ENCODE data around the gene ITGA5. TPM values are rescaled to one million over a fixed set of nuclear protein-coding genes. Genes with fewer than 3 reads are reported as not detected.

Gene ITGA5
- total and polyA plus RNA-seq, 9 of the 15 experiments (the other 6 are each of a cell fraction or from before 2014, with no cell fraction given): 9.1 to 82.1 (median 47.4) TPM

- TF ChIP-seq ERF (CRISPR knock-in tag; IDR thresholded peaks at IDR 0.05): no peak
- TF ChIP-seq YBX1 (IDR thresholded peaks at IDR 0.05): no peak
- TF ChIP-seq, protein P1, sequence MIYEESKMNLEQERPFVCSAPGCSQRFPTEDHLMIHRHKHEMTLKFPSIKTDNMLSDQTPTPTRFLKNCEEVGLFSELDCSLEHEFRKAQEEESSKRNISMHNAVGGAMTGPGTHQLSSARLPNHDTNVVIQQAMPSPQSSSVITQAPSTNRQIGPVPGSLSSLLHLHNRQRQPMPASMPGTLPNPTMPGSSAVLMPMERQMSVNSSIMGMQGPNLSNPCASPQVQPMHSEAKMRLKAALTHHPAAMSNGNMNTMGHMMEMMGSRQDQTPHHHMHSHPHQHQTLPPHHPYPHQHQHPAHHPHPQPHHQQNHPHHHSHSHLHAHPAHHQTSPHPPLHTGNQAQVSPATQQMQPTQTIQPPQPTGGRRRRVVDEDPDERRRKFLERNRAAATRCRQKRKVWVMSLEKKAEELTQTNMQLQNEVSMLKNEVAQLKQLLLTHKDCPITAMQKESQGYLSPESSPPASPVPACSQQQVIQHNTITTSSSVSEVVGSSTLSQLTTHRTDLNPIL (CRISPR knock-in tag; IDR thresholded peaks at IDR 0.05): no peak
- TF ChIP-seq FOXK2 (conservative IDR thresholded peaks at IDR 0.05 in 1 of 2, IDR thresholded peaks at IDR 0.05 in 1 of 2; ENCODE audit: low read depth in 2 of 2): no peak
- no peak for TF ChIP-seq SAFB2 (IDR thresholded peaks at IDR 0.05; ENCODE audit: borderline replicate concordance, low read depth, low read length, severe bottlenecking)
- TF ChIP-seq POLR3A (IDR thresholded peaks at IDR 0.05; ENCODE audit: borderline replicate concordance, extremely low read depth, insufficient read depth, insufficient read length): no peak
- TF ChIP-seq ATF6 (CRISPR knock-in tag; IDR thresholded peaks at IDR 0.05): no peak
- no peak for TF ChIP-seq FIP1L1 (IDR thresholded peaks at IDR 0.05; ENCODE audit: low read depth, low read length, poor library complexity, severe bottlenecking)
- no peak for TF ChIP-seq NONO (IDR thresholded peaks at IDR 0.05; ENCODE audit: low read depth in 2 of 2, low read length in 1 of 2)
- no peak for TF ChIP-seq E2F3 (CRISPR knock-in tag; IDR thresholded peaks at IDR 0.05)
- TF ChIP-seq ZFP36 (IDR thresholded peaks at IDR 0.05; ENCODE audit: low read depth, low read length, partially characterized antibody): no peak
- no peak for TF ChIP-seq DMBX1 (CRISPR knock-in tag; IDR thresholded peaks at IDR 0.05; ENCODE audit: borderline replicate concordance)
- no peak for TF ChIP-seq POLR2AphosphoS2 (IDR thresholded peaks at IDR 0.05; ENCODE audit: low read length)
- TF ChIP-seq KDM1A (IDR thresholded peaks at IDR 0.05): no peak
Measured at GRCh38 chr12:54439521-54440255, 20.6 kb upstream of the ITGA5 start (continued).
